GM21576 (cell line): ENCODE data around the gene ADAMTS18.

Experiments used
- ATAC-seq: cut with Tn5 transposase; IDR thresholded peaks from one replicate; pipeline ENCODE4 v1.9.1; 2021; ENCODE audit warnings: mild to moderate bottlenecking, moderate library complexity; ENCODE audit not compliant: unreplicated experiment

Gene ADAMTS18

DNA sequence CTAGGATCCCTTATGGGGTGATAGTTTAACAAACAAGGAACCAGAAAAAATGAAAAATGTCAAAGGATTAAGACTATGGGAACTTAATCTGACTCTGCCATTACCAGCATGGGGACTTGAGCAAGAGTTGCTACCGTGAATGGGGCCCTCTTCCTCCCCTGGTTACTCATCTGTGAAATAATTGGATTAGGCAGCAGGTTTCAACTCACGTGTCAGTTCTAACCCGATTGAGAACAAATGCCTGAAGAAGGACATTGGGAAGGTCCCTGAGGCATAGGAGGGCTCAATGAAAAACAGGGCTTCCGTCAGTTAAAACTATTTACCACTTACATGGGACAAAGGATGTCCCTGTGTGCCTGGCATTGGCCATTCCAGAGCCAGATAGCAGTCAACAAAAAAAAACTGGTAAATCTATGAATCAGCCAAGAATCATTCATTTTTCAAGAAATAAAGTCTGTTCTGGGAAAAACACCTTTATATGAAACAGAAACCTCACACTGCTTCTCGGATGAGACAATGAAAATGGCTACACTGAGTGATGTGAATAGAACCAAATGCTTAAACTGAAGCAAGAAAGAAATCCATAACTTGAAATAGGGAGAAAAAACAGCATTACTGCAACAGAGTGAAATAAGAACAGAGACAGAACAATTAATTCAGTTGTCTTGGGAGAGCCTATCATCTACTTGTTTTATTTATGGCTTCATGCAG, 104.3 kb downstream of the ADAMTS18 start:
- ATAC-seq: no peak

DNA sequence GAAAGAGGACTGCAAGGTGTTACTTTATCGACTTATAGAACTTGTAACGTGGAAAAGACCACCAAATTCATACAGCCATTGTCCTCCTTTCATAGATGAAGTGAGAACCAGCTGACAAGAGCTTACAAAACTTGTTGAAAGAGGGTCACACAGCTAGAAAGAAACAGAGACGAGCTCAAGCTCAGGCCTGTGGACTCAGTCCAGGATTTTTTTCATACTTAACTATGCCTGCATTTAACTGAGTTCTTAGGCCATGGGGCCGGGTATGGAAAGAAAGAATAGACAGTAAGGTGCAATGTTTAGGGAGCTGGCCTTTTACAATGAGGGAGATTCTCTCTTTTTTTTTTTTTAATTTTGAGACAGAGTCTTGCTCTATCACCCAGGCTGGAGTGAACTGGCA, 106.1 kb downstream of the ADAMTS18 start:
- no peak for ATAC-seq

DNA sequence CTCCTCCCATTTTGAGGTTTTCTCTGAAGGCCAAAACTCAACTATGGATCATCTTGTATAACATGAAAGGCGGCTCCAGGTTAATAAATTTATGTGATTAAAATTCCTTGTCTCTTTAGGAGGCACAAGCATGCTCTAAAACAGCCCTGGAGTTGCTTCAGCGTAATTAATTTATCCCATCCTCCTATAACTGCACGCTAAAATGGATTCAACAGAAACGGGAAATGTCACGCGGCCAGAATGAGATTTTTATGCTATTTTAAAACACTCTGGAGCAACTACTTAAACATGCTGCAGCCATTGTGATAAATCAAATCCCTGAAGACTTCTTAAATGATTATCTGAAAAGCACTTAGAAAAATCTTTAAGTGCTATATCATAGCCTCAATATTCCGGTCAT, 106.6 kb downstream of the ADAMTS18 start:
- no peak for ATAC-seq

DNA sequence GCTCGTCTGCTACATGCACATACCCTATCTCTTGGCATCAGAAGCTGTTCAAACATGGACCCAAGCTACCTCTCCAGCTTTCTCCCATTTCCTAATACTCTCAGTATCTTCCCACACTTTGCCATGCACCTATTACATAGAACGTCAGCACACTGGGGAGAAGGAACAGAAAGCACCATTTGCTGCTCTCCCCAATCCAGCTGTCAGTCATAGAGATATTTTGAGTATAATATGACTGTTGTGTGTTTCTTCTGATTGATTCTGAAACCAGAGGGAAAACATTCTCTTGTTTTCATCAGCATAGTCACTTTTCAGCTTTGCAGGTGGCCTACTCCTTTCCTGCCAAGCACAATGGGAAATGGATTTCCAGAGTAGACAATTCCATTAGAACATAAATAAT, 107.1 kb downstream of the ADAMTS18 start:
- peak; percentile 54 for ATAC-seq

DNA sequence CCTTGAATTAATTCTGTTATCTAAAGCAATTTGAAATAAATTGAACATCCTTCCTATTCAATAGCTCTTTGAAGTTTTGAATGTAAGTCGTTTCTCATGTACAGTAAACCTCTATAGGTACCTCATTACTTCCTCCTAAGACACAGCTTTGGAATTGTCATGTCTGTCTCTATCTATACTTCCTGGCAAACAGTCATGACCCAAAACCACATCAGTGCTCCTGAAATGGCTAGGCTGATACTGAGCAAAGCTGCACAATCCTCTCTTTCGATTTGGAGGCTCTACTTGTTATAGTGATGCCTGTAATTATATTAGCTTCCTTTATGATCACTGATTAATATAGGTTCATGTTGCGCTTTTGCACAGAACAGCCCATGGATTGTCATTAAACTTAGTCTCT, 110.1 kb downstream of the ADAMTS18 start:
- no peak for ATAC-seq

DNA sequence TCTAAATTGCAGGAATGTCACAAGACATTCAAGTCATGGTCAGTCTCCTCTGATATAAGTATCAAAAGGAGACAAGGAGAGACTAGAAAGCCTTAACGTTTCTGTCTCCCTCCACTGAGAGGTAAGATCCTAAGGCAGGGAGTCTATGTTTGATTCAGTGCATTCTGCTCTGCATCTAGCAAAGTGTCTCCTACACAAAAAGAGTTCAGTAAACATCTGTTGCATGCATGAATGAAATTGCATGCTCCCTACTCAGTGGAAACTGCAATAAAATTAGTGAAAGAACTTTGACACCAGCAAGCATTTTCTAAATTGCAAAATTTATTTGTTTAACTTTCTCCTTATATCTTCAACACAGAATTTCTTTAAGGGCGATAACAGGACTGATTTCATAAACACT, 111.1 kb downstream of the ADAMTS18 start:
- ATAC-seq: no peak

DNA sequence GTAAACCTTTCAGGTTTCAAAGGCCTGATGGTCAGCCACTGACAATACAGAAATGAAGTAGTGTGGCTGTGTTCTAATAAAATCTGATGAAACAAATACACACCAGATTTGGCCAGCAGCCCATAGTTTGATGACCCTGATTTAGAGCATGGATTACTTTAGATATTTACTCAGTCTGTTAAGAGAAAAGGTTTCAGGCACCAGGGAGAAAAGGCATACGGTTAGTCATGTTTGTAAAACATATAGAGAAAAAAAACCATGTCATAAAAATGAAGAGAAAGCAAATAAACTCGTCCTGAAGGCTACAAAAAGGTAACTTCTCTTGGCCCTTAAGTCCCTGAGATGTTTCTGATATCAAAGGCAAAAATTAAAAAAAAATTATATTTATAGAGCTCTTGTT, 112.1 kb downstream of the ADAMTS18 start:
- ATAC-seq: no peak

DNA sequence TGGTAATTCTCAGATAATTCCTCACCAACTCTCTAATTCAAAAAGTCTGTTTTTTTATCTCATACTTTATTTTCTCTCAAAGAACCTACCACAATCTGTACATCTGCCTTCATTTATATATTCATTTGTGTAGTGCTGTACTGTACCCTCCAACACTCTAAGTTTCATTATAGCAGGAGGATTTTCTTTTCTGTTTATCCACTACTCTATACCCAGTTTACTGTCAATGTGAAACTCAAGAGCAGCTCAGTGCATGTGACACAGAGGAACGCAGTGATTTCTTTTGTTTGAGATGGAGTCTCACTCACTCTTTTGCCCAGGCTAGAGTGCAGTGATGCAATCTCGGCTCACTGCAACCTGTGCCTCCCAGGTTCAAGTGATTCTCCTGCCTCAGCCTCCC, 117.8 kb downstream of the ADAMTS18 start:
- ATAC-seq: no peak

DNA sequence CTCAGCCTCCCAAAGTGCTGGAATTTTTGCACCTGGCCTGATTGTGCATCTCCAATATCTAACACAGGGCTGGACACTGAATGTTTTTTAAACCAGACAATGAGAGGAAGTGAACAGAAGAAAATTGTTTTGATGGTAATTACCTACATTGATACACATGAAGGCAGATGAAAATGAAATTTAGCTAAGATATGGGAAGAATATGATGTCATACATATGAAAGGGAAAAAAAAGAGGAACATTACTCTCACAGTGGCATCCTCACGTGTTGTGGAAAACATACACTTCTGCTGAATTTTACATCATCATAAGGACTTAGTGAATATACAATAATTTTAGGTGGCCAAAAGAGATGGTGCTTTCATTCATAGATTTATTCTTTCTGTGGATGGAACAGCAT, 124.0 kb downstream of the ADAMTS18 start:
- ATAC-seq: no peak

DNA sequence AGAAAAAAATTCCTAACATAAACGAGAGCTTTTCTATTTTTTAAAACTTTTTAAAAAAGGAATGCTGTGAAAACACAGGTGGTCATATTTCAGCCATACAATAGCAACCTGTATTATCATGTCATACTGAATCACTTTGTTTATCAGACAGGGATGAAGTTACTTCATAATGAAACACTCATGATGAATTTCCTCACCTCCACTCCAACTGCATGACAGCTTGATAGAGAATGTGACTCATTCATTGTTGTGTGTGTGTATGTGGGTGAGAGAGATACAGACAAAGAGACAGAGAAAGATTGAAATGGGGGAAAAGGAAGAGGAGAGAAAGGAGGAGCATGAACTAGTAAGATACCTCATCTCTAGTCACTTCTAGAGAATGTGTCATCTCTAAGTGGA, 126.7 kb downstream of the ADAMTS18 start:
- ATAC-seq: no peak

DNA sequence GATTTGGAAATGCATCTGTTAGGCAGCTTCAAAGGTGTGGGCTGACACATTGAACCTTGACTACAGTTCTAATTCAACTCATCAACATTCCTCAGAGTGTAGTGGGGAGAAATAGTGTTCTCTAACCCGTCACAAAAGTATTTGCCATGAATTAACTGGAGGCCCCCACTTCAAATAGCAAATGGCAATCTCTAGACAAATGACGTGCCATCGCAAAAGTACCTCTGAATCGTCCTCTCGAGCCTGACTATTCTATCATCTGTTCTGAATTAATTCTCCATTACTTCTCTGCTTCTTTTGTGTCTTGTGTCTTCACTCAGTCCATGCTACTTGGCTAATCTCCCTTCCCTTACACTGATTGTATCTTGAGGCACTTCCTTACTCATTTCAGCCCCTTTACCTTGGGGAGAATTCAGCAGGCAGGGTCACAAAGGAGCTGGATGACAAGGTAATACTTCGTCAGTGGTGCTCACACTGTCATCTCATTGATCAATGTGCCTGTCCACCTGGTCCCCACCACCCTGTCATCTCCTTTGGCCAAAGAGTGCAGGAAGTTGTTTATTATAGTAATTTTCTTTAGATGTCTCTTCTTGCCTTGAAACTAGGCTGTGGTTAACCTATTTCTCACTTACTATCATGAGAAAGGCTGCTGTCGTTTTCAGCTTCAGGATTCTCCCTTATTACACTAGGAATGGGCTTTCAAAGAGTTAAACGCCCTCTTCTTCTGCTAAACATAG, 127.2 kb downstream of the ADAMTS18 start:
- ATAC-seq: no peak

DNA sequence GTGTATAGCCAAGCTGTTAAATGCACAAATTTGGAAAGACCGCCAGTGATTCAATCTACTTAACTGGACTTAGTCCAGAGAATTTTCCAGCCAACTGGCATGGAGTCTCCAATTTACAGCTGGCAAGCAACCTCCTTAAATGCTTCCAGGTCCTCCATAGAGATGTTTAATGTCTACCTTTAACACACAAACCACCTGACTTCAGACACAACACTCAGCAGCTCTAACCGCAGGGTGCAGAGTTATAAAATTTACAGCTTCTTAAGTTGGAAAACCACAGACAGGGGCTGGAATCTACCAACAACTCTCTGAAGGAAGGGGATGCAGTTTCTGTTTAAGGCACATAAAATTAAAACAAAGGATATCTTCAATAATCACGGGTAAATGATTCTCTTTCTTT, 128.8 kb downstream of the ADAMTS18 start:
- ATAC-seq: no peak

DNA sequence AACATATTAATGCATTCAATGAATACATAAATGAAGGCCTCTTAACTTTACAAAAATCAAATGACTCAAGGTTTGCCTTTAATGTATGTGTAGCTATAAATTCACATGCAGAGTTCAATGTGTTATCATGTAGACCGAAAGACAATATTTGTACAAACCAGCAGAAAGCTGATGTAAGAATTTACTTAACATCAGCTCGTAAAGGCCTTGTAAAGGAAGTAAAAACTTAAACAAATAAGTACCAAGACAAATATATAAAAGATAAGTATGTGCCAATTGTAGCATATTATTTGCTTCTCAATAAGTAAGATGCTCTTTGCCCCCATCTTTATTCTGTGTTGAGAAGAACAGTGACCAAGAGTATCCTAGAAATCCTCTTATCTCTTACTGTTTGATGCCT, 130.0 kb downstream of the ADAMTS18 start:
- ATAC-seq: no peak

DNA sequence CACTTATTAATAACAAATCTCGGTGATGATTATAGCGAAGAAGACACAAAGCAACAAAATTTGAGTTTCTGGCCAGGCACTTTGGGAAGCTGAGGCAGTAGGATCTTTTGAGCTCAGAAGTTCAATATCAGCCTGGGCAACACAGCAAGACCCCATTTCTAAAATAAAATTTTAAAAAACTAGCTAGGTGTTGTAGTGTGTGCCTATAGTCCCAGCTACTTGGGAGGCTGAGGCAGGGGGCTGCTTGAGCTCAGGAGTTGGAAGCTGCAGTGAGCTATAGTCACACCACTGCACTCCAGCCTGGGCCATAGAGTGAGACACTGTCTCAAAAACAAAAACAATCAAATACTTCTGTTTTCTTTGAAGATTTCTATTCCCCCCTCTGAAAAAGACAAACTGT, 130.7 kb downstream of the ADAMTS18 start:
- no peak for ATAC-seq

DNA sequence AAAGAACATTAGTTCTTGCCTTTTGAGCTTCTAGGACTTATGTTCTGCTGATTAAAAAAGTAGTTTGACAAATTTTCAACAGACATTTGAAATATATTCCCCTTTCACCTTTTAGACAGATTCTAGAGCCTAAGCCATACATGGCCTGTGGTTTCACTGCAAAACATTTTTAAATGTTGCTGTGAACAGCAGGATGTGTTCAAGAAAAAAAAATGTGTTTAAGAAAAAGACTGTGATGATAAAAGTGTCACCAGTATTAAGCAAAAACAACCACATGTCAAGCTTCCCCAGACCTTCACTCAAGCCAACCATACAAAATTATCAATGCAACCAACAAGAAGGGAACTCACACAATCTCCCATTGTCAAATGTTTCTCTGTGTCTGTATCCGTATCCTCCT, 132.2 kb downstream of the ADAMTS18 start:
- no peak for ATAC-seq

DNA sequence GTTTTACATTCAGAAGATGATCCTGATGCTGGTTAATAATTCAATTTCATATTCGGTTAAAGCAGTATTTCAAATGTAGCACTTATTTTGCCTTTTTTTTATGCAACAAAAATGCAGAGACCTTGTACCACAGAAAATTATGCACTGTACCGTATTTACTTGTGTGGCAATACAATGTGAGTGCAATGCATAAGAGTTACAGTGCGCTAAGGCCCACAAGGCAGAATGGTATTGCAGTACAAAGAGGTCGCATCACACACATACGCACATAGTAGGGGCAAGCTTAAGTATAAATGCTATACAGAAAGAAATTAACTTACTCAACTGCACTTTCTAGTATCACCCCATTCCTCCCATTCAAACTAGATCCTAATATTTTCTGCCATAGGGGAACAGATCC, 132.6 kb downstream of the ADAMTS18 start:
- no peak for ATAC-seq

DNA sequence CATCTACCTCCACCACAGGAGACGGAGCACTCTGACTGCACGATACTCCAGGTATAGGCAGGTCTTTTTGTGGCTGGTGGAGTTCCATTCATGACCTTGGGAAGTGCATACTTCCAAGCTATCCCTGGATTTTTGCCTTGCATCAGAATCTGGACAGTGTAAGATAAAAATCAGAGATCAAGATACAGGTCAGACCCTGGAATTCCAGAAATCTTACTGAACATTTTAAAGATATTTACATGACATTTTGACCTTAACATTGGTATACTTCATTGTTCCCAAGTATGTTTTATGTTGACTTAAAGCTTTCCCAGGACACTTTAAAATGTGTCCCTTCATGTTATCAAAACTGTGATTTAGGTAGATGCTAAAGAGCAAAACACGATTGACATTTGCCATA, 134.6 kb downstream of the ADAMTS18 start:
- no peak for ATAC-seq

DNA sequence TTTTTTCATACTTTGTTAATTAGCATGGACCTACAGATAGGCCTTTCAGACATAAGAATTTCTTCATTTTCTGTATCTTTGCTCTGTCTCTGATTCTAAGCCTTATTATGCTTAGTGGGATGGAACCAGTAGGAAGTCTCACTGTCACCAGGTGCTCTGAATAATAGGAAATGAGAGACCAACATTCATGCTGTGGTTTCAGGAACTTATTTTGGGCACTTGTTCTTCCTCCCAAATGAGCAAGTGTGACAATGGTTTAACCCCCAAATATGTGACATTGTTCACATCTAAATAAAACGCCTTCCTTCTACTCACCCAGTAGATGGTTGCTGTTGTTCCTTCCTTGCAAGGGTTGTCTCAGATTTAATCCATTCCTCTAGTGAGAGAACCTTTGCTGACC, 135.4 kb downstream of the ADAMTS18 start:
- ATAC-seq: peak; percentile 73

DNA sequence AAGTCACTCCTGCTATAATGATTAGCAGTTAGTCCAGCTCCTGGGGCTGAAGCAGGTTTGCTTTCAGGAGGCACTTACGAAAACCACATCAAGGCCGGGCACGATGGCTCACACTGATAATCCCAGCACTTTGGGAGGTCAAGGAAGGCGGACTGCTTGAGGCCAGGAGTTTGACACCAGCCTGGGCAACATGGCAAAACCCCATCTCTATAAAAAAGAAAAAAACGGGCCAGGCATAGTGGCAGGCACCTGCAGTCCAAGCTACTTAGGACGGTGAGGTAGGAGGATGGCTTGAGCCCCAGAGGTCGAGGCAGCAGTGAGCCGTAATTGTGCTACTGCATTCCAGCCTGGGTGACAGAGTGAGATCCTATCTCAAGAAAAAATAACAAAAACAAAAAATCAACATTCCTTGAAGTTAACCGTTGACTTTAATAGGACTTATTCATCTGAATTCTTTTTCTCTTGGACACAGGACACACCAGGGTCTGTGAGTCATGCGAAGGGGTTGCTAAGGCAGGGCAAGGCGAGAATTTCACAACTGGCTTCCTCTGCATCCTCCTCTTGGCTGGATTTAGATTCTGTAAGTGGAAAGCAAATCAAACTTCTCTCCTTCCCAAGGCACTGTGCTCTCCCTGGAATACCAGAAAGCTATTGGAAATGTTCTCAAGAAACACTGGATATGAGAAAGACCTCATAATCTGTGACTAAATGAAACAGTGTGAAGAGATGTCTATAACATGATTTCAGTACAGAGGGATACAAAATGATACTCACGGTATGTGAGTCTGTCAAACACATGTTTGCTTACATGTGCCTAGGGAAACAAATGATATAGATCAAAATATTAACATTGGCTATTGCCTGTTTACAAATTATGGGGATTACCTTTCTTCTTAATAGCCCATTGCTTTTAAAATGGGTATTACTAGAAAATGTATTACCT, 136.1 kb downstream of the ADAMTS18 start:
- ATAC-seq: no peak

DNA sequence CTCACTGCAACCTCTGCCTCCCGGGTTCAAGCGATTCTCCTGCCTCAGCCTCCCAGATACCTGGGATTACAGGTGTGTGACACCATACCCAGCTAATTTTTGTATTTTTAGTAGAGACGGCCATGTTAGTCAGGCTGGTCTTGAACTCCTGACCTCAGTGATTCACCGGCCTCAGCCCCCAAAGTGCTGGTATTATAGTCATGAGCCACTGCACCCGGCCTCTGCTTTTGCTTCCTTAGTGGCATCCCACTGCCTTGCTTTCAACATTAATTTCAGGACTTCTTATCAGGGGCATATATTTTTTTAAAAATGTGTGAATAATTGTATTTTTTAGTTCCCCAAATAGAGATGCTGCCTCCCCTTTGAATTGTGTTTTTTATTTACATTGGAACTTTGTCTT, 136.8 kb downstream of the ADAMTS18 start:
- no peak for ATAC-seq

DNA sequence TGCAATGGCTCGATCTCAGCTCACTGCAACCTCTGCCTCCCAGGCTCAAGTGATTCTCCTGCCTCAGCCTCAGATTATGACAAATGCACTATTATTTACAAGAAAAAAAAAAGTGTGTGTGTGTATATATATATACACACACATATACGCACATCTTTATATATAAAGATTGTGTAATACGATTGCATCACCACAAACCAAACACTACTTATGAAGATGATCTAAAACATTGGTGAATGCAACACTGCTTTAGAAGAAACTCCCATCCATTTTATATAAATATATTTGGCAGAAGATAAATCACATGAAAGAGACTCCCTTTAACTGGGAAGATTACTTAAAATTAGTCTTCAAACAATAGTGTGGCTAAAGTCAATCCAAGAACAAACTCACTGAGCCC, 138.9 kb downstream of the ADAMTS18 start:
- no peak for ATAC-seq
